Rectal smooth muscle tissue (tissue), 1 donor: Measurements from ENCODE around the gene FTSJ3.
"Not testable (repeated sequence)": the region's sequence is repeated elsewhere in the genome, so short reads cannot be mapped to it uniquely, and the experiment has no call there.

Source experiments
- H3K27ac ChIP-seq: one replicate; pipeline ENCODE4 v1.7.0; 2013; ENCODE audit warnings: low read depth, low read length, inconsistent platforms
- H3K27me3 ChIP-seq: one replicate; pipeline ENCODE4 v1.7.0; 2013; ENCODE audit warnings: low read length; ENCODE audit not compliant: control insufficient read depth, insufficient read depth
- H3K36me3 ChIP-seq: one replicate; pipeline ENCODE4 v1.7.0; 2013; ENCODE audit warnings: low read length; ENCODE audit not compliant: control insufficient read depth, insufficient read depth
- H3K4me1 ChIP-seq: one replicate; pipeline ENCODE4 v1.7.0; 2013; ENCODE audit warnings: low read length; ENCODE audit not compliant: control insufficient read depth, insufficient read depth
- H3K4me3 ChIP-seq: one replicate; pipeline ENCODE4 v1.7.0; 2013; ENCODE audit warnings: low read length
- H3K9ac ChIP-seq: one replicate; pipeline ENCODE4 v1.7.0; 2013; ENCODE audit warnings: low read length

Gene FTSJ3, protein sequence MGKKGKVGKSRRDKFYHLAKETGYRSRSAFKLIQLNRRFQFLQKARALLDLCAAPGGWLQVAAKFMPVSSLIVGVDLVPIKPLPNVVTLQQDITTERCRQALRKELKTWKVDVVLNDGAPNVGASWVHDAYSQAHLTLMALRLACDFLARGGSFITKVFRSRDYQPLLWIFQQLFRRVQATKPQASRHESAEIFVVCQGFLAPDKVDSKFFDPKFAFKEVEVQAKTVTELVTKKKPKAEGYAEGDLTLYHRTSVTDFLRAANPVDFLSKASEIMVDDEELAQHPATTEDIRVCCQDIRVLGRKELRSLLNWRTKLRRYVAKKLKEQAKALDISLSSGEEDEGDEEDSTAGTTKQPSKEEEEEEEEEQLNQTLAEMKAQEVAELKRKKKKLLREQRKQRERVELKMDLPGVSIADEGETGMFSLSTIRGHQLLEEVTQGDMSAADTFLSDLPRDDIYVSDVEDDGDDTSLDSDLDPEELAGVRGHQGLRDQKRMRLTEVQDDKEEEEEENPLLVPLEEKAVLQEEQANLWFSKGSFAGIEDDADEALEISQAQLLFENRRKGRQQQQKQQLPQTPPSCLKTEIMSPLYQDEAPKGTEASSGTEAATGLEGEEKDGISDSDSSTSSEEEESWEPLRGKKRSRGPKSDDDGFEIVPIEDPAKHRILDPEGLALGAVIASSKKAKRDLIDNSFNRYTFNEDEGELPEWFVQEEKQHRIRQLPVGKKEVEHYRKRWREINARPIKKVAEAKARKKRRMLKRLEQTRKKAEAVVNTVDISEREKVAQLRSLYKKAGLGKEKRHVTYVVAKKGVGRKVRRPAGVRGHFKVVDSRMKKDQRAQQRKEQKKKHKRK

DNA sequence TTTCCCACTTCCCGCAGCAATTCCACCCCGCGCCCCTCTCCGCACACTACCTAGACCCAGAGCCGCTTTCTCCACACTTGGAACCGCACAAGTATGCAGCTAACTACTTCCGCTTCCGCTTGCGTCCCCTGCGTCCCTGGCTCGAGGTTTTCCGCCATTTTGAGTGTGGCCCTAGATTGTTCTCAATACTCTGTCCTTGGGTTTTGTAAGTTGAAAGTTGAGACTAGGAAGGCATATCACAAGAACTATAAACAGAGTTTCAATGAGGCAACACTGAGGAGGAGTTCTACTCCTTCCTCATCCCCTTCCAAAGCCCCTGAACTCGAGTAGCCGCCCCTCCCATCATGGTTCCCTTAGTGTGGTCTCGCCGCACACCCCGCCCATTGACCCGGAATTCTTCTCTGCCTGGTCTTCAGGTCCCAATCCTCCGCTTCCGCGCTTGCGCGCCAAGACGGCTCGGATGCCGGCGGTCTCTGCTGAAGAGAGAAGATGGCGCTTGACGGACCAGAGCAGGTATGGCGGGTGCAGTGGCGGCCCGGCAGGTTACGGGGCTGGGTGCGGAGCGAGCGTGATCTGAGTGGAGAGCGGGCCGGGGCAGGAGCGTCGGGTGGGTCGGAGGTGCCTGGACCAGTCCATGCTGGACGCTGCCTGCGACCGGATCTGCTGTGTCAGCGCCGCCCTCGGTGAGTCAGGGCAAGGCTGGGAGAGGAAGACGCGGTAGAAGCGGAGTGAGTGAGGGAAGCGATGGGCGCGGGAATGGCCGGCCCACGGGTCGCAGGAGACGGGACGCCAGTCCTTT, at the start of gene FTSJ3, which contains the start of gene PSMC5:
Gene FTSJ3 (minus strand): TSS at position 662 of the 799 bp plus-strand sequence. CDS start 761 bp downstream, outside the sequence.
Gene PSMC5 (plus strand): TSS at position 430 of the 799 bp plus-strand sequence. CDS start 60 bp downstream, at position 490.
- Histone ChIP-seq H3K4me3 (peak within 1 kb of the TSS; percentile 69), H3K4me1 (peaks cover 17% of the 10 kb centered on the region), H3K36me3 (peaks cover 58% of the 10 kb centered on the region), H3K9ac (peak within 1 kb of the TSS; percentile 61), H3K27ac (peak within 1 kb of the TSS; percentile 96), H3K27me3 (no peaks in the 10 kb centered on the region)

DNA sequence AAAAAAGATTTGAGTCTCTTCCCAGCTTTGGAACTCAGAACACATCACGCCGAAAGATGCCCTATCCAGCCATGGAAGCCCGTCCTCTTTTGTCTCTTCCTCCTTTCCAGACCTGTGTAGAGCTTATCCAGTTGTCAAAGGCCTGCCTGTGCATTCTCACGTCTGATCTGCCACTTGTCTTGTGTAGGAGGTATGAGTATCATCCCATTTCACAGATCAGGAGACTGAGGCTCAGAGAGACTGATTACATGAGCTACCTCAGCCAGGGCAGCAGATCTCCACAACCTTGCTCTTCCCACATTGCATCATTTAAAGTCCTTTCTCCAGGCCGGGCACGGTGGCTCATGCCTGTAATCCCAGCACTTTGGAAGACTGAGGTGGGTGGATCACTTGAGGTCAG, 47.2 kb upstream of the FTSJ3 start:
- not testable (repeated sequence) for H3K27me3 ChIP-seq, H3K27ac ChIP-seq, H3K9ac ChIP-seq, H3K36me3 ChIP-seq, H3K4me1 ChIP-seq, H3K4me3 ChIP-seq

DNA sequence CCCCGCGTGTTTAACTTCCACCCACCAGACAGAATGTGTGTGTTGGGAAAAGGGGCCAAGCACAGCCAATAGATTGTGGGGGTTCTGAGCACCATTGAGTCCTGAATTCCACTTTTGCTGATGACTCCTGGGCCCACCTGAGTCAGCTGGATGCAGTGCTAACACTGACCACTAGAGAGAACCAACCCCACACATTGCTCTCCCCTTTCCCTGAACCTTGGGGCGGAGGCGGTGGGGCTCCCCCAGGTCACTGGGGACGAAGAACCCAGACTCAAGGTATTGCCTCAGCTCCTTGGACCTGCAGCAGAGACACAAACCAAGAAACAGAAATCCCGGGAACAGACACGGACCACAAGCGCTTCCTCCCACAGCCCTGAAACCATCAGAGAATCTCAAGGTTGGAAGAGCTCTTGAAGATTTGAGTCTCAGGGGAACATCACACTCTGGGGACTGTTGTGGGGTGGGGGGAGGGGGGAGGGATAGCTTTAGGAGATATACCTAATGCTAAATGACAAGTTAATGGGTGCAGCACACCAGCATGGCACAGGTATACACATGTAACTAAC, 46.7 kb upstream of the FTSJ3 start:
- not testable (repeated sequence) for H3K27ac ChIP-seq

DNA sequence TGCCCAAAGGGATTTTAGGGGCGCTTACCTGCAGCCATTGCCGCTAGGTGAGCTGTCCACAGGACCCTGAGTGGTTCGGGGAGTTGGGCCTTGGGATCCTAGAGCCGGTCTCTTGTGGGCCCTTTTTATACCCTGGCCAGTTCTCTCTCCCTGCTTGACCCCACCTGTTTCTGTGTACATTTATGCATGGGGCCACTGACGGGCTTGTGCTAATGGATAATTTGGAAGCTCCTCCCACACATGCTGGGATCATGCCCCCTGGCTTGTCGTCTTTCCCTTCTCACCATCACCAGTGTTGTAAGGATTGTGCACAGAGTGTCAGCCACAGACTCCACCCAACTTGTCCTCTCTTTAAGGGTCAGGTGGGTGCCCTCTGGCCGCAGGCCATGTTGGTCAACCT, 46.1 kb upstream of the FTSJ3 start, which contains the start of gene CSH2:
Gene CSH2 (minus strand): TSS at position 101 of the 400 bp plus-strand sequence. CDS start 63 bp downstream, at position 38.
- not testable (repeated sequence) for H3K27ac ChIP-seq, H3K9ac ChIP-seq, H3K27me3 ChIP-seq, H3K4me1 ChIP-seq, H3K4me3 ChIP-seq, H3K36me3 ChIP-seq

More for the DNA sequence above, 46.7 kb upstream of the FTSJ3 start:
- not testable (repeated sequence) for H3K4me3 ChIP-seq, H3K36me3 ChIP-seq, H3K4me1 ChIP-seq, H3K27me3 ChIP-seq, H3K9ac ChIP-seq

DNA sequence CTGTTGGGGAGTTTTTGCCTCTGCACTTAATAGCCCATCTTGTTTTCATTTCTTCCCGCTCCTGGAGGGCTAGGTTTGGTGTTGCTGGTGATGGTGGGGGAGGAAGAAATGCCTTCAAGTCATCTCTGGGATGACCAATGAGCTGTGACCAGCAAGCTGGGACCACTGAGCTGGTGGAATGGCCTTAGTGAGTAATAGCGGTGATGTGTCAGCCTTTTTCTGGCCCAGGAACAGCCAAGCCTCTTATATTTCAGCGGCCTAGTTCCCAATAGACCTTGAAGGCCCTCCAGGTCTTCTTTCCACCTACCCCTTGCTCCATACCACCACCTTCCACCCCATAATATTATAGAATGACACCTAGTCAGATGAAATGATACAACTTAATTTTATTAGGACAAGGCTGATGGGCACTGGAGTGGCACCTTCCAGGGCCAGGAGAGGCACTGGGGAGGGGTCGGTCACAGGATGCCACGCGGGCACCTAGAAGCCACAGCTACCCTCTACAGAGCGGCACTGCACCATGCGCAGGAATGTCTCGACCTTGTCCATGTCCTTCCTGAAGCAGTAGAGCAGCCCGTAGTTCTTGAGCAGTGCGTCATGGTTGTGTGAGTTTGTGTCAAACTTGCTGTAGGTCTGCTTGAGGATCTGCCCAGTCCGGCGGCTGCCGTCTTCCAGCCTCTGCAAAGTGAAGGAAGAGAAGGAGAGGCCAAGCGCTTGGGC, 44.3 kb upstream of the FTSJ3 start:
- not testable (repeated sequence) for H3K27me3 ChIP-seq, H3K36me3 ChIP-seq, H3K9ac ChIP-seq, H3K27ac ChIP-seq, H3K4me1 ChIP-seq, H3K4me3 ChIP-seq

DNA sequence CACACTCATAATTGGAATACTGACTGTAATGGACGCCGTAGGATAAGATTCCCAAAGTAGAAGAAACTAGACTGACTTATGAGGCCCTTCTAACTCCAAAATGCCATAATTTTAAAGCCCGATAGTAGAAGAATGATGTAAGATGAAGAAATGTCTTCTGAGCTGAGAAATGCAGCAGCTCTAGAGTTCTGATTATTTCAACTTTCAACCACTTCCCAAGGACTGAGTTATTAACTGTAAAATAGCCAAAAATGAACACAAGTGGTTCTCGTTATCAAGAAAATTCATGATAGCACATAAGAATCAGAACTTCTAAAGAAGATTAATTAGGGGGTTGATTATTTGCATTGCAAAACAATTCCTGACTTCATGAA, 42.8 kb upstream of the FTSJ3 start:
- not testable (repeated sequence) for H3K9ac ChIP-seq, H3K4me3 ChIP-seq, H3K27ac ChIP-seq, H3K36me3 ChIP-seq, H3K4me1 ChIP-seq, H3K27me3 ChIP-seq

DNA sequence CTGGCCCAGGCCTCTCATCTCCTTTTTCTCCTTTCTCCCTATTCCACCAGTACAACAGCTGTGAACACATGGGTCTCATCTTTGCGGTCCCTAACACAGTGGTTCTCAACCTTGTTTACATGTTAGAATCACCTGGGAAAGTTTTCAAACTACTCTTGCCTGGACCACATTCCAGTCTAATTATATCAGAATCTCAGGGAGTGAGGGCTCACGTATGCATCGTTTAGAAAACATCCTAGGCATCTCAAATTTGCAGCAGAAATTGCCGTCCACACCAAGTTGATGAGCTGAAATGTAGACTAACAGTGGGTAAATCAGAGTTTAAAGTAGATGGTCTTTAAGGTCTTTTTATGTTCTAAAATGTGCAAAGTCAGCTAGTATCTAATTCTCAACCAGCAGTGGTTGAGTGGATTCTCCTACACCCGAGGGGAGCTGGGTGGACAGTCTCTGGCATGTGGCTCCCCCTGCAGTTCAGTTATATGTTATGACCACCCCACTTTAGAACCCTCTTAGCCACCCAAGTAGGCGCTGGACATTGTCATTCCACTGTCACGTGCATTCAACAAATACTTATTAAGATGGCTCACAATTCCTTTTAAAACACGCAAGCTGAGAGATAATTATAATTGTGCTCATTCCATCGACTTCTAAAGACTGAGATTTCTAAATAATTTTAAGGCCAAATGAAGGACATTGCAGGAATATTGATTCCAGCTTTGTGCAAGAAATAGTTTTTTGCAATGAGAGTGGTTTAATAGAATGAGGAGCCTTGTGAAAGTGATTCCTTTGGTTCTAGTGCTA, 42.2 kb upstream of the FTSJ3 start:
- H3K9ac ChIP-seq, H3K4me1 ChIP-seq, H3K27me3 ChIP-seq, H3K4me3 ChIP-seq, H3K36me3 ChIP-seq, H3K27ac ChIP-seq: not testable (repeated sequence)

DNA sequence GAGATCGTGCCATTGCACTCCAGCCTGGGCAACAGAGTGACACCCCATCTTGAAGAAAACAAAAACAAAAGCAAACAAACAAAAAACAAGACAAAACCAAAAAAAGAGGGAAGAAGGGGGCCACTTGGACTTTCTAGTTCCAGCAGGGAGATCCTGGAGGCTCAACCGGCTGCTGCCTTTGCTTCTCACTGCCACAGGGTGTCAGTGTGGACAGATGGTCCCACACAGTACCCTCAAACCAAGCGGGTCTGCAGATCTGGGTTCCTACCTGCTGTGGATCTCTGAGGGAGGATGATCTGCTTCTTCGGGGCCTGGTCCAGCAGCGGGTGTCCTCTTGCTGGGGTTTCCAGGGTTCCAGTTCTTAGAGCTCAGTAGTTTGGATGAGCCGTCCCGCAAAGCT, 39.2 kb upstream of the FTSJ3 start:
- H3K27me3 ChIP-seq, H3K9ac ChIP-seq, H3K27ac ChIP-seq, H3K4me1 ChIP-seq, H3K4me3 ChIP-seq, H3K36me3 ChIP-seq: not testable (repeated sequence)

DNA sequence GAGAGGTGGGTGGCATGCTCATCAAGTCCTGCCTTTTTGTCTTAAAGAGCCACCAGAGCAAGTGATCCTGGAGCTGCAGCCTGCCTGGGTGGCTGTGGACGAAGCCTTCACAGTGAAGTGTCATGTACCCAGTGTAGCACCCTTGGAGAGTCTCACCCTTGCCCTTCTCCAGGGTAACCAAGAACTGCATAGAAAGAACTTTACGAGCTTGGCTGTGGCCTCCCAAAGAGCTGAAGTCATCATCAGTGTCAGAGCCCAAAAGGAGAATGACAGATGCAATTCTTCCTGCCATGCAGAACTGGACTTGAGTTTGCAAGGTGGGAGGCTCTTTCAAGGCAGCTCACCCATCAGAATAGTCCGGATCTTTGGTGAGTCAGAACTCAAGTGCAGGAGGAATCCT, 31.8 kb upstream of the FTSJ3 start:
- H3K4me1 ChIP-seq, result no peaks in the 10 kb centered on the region
- H3K36me3 ChIP-seq, result no peaks in the 10 kb centered on the region
- no peak overlapping the region for H3K9ac ChIP-seq
- no peaks in the 10 kb centered on the region for H3K27me3 ChIP-seq
- H3K27ac ChIP-seq, result no peak overlapping the region
- H3K4me3 ChIP-seq, result no peak overlapping the region

DNA sequence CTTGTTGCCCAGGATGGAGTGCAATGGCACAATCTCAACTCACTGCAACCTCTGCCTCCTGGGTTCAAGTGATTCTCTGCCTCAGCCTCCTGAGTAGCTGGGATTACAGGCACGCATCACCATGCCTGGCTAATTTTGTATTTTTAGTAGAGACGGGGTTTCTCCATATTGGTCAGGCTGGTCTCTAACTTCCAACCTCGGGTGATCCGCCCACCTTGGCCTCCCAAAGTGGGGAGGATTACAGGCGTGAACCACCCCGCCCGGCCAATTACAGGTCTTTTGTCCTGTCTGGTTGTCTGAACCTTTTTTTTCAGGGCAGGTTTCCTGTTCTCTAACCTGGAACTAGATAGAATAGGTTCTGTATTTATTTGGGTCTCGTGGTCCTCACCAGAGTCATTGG, 29.0 kb upstream of the FTSJ3 start:
- H3K4me3 ChIP-seq, H3K36me3 ChIP-seq, H3K9ac ChIP-seq, H3K27ac ChIP-seq, H3K27me3 ChIP-seq, H3K4me1 ChIP-seq: not testable (repeated sequence)

DNA sequence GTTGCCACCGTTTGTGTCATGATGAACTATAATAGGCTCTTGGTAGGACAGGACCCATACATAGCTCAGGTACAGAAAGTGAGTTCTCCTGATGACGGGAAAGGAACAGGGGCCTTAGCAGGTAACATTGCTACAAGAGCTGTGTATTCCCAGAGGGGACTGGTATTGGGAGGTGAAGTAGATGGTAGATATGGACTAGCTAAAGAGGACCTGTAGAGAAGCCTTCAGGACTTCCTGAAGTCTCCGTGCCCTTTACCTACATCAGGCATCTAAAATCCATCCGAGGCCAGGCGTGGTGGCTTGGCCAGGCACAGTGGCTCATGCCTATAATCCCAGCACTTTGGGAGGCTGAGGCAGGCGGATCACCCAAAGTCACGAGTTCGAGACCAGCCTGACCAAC, 27.7 kb upstream of the FTSJ3 start:
- Histone ChIP-seq H3K9ac (no peak overlapping the region), H3K4me1 (no peaks in the 10 kb centered on the region), H3K27me3 (no peaks in the 10 kb centered on the region), H3K27ac (no peak overlapping the region), H3K36me3 (no peaks in the 10 kb centered on the region), H3K4me3 (no peak overlapping the region)
